Measurements from ENCODE around the gene TBC1D1. TPM values are rescaled to one million over a fixed set of nuclear protein-coding genes. Genes with fewer than 3 reads are reported as not detected.

The TBC1D1 gene
- total and polyA plus RNA-seq, 3 experiments from 2014 or later: 26.7 to 76.1 (median 73.1) TPM

DNA sequence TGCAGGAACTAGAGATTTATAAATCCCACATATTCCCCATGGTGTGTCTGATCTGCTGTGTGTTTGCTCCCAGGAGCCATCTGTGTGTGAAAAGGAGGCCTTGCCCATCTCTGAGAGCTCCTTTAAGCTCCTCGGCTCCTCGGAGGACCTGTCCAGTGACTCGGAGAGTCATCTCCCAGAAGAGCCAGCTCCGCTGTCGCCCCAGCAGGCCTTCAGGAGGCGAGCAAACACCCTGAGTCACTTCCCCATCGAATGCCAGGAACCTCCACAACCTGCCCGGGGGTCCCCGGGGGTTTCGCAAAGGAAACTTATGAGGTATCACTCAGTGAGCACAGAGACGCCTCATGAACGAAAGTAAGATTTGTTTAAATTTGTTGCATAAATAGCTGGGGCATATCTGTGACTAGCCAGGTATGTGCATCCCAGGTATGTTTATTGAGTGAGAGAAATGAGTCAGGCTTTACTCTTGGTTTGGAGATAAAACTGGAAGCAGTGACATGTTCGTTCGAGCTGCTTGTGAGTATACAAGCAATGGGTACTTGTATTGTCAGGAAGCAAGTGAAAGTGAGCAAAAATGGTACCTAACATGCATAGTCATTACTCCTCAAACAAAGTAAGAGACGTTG is 158.8 kb downstream of the TBC1D1 start:
- CTCF ChIA-PET: no interaction called here
- DNase-seq: no peak
- H3K27me3 ChIP-seq (ENCODE audit: insufficient read depth, low read length, poor library complexity, severe bottlenecking): no peaks in the 10 kb centered on the region
- H3K27ac ChIP-seq (ENCODE audit: low read depth, low read length): no peak overlapping the region
- H3K4me1 ChIP-seq (ENCODE audit: insufficient read depth, low read length): no peaks in the 10 kb centered on the region
- POLR2A ChIA-PET: no interaction called here
- H3K9me3 Mint-ChIP-seq: no peaks in the 10 kb centered on the region
- H3K27ac Mint-ChIP-seq: peak overlapping the region in 1 of 8 donors; percentile 84
- peaks cover under 1% of the 10 kb centered on the region for H3K36me3 ChIP-seq (ENCODE audit: insufficient read depth, low read length)
- no peaks in the 10 kb centered on the region for H3K27me3 Mint-ChIP-seq
- no peak overlapping the region for H3K4me3 Mint-ChIP-seq
- no peaks in the 10 kb centered on the region for H3K9me3 ChIP-seq (ENCODE audit: low read length)
- no peak overlapping the region for H3K4me3 ChIP-seq (ENCODE audit: low read length)
- H3K36me3 Mint-ChIP-seq: peaks cover under 1 to 81% (median 29%) of the 10 kb centered on the region in 3 donors
- H3K4me1 Mint-ChIP-seq: no peaks in the 10 kb centered on the region

DNA sequence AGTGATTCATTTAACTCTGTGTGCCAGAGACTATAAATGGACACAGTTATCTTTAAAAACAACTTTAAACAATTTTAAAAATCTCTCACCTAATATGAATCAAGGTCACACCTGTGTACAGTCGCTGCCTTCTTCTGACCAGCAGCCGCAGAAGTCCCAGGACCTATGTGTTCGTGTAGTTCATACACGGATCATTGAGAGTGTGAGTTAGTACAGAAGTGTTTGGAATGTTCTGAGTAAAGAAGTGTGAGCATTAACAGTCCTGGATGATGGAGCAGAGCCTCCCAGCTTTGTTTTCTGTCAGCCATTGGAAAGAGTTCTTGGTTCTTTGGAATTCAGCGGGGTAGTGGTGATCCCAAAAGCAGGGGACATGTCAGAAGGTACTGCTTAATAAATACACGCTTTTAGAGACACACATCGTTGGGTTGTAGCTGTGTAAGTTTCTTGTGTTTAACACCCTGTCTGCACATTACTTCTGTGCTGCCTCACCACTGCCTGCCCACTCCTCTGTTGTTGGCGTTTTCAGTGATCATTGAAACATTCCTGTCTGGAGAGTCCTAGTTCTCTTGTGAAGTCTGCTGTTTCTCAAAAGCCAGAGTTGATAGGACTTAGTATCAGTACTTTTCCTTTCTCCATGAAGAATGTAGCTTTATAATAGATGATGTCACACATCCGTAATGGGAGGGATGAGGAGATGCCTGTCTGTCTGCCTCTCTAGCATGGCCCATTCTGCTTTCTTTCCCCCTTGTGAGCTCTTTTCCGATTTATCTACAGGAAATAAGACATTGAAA is 159.9 kb downstream of the TBC1D1 start:
- no peaks in the 10 kb centered on the region for H3K27me3 ChIP-seq (ENCODE audit: insufficient read depth, low read length, poor library complexity, severe bottlenecking)
- Mint-ChIP-seq H3K4me3 (no peak overlapping the region), H3K4me1 (no peaks in the 10 kb centered on the region), H3K9me3 (no peaks in the 10 kb centered on the region), H3K27me3 (no peaks in the 10 kb centered on the region), H3K27ac (peak overlapping the region in 1 of 8 donors; percentile 8), H3K36me3 (peaks cover 0 to 83% (median 31%) of the 10 kb centered on the region in 3 donors)
- no peak overlapping the region for H3K27ac ChIP-seq (ENCODE audit: low read depth, low read length)
- POLR2A ChIA-PET: no interaction called here
- no peak overlapping the region for H3K4me3 ChIP-seq (ENCODE audit: low read length)
- CTCF ChIA-PET: no interaction called here
- H3K36me3 ChIP-seq (ENCODE audit: insufficient read depth, low read length): peaks cover 7% of the 10 kb centered on the region
- no peak for DNase-seq
- H3K9me3 ChIP-seq (ENCODE audit: low read length): no peaks in the 10 kb centered on the region
- no peaks in the 10 kb centered on the region for H3K4me1 ChIP-seq (ENCODE audit: insufficient read depth, low read length)

DNA sequence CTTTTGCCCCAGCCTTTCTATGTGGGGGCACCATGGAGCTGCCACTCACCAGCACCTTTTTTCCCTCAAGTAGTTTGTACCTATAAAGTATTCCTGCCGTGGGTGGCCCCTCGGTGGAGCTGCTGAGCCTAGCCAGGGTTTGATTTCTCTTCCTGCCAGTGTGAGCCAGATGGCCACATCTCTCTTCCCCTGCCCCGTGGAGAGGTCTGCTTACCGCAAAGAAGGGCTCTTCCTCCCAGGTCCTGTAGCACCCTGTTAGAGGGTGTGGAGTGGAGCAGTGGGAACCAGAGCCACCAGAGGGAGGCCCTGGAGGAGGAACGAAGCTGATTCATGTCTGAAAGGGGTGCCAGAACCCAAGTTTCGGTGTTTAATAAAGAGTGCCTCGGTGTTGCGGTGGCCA is 164.7 kb downstream of the TBC1D1 start:
- Histone ChIP-seq H3K4me1 (ENCODE audit: insufficient read depth, low read length) (no peaks in the 10 kb centered on the region), H3K27ac (ENCODE audit: low read depth, low read length) (no peak overlapping the region), H3K27me3 (ENCODE audit: insufficient read depth, low read length, poor library complexity, severe bottlenecking) (no peaks in the 10 kb centered on the region), H3K36me3 (ENCODE audit: insufficient read depth, low read length) (peaks cover 7% of the 10 kb centered on the region), H3K9me3 (ENCODE audit: low read length) (no peaks in the 10 kb centered on the region), H3K4me3 (ENCODE audit: low read length) (no peak overlapping the region)
- Mint-ChIP-seq H3K27me3 (no peaks in the 10 kb centered on the region), H3K4me3 (no peak overlapping the region), H3K4me1 (no peaks in the 10 kb centered on the region), H3K27ac (no peak overlapping the region), H3K36me3 (peaks cover 0 to 88% (median 33%) of the 10 kb centered on the region in 3 donors), H3K9me3 (no peaks in the 10 kb centered on the region)
- no peak for DNase-seq
- ChIA-PET POLR2A (no interaction called here), CTCF (no interaction called here)

DNA sequence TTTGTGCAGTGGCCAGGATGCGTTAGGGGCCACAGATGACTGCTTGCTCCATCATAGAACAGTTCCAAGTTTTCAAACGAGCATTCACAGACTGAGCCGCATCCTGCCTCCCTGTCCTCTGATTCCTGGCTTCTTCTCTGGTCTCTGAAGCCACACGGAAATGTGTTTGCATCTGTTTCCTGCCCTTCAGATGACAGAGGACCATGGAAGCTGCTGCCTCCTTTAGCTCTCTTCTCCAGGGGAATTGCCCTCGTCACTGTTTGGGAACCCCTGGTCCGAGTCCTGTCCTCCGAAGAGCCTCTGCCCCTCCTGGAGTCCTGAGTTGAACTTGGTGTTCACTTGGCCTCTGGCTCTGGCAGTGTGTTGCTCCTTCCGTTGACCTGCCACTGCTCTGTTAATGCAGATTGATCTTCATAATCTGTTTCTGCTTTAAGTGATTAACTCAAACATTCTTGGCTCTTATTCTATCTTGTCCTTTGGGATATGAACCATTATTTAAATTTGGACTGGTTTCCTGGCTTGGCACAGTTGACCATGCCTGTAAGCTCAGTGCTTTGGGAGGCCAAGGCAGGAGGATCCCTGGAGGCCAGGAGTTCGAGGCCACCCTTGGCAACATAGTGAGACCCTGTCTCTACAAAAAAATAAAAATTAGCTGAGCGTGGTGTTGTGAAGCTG is 165.3 kb downstream of the TBC1D1 start:
- Histone ChIP-seq H3K9me3 (ENCODE audit: low read length) (no peaks in the 10 kb centered on the region), H3K4me1 (ENCODE audit: insufficient read depth, low read length) (no peaks in the 10 kb centered on the region), H3K4me3 (ENCODE audit: low read length) (no peak overlapping the region), H3K36me3 (ENCODE audit: insufficient read depth, low read length) (peaks cover 7% of the 10 kb centered on the region), H3K27ac (ENCODE audit: low read depth, low read length) (no peak overlapping the region), H3K27me3 (ENCODE audit: insufficient read depth, low read length, poor library complexity, severe bottlenecking) (no peaks in the 10 kb centered on the region)
- no peak for DNase-seq
- Mint-ChIP-seq H3K4me1 (no peaks in the 10 kb centered on the region), H3K4me3 (no peak overlapping the region), H3K27ac (peak overlapping the region in 1 of 8 donors; percentile 68), H3K9me3 (no peaks in the 10 kb centered on the region), H3K36me3 (peaks cover 0 to 88% (median 29%) of the 10 kb centered on the region in 3 donors), H3K27me3 (no peaks in the 10 kb centered on the region)
- CTCF ChIA-PET: interaction anchor here (1.3 kb wide), 1 partner anchor 123 kb away, joined by 3 read pairs; no protein-coding TSS in a partner anchor
- POLR2A ChIA-PET: no interaction called here

DNA sequence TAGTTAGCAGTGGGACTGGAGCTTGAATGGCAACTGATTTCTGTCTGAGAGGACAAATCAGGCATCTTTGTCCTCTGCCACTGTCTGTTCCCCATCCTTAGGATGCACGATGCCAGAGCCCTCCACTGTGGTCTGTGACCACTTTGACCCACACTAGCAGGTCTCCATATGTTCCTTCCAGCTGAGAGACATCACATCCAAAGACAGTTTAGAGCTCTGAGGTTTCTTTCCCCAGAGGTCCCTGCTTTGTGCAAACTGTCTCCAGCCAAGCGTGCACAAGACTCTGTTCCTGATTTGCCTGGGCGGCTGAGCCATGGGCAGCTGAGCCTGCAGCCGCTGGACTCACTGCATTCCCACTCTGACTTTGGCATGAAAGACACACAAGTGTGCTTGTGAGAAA is 167.3 kb downstream of the TBC1D1 start:
- Histone ChIP-seq H3K4me1 (ENCODE audit: insufficient read depth, low read length) (no peaks in the 10 kb centered on the region), H3K27me3 (ENCODE audit: insufficient read depth, low read length, poor library complexity, severe bottlenecking) (no peaks in the 10 kb centered on the region), H3K27ac (ENCODE audit: low read depth, low read length) (no peak overlapping the region), H3K9me3 (ENCODE audit: low read length) (no peaks in the 10 kb centered on the region), H3K36me3 (ENCODE audit: insufficient read depth, low read length) (peaks cover 7% of the 10 kb centered on the region), H3K4me3 (ENCODE audit: low read length) (no peak overlapping the region)
- no peak overlapping the region for H3K4me3 Mint-ChIP-seq
- ChIA-PET CTCF (interaction anchor here (1.2 kb wide), 1 partner anchor 122 kb away, joined by 4 read pairs; no protein-coding TSS in a partner anchor), POLR2A (no interaction called here)
- peaks cover 8 to 15% (median 14%) of the 10 kb centered on the region in 3 donors for H3K4me1 Mint-ChIP-seq
- peak overlapping the region in 3 of 8 donors; percentile 51 to 66 (median 52) for H3K27ac Mint-ChIP-seq
- no peak for DNase-seq
- H3K9me3 Mint-ChIP-seq: no peaks in the 10 kb centered on the region
- H3K27me3 Mint-ChIP-seq: peaks cover 0 to 2% of the 10 kb centered on the region in 2 donors
- peaks cover 0 to 79% (median 23%) of the 10 kb centered on the region in 3 donors for H3K36me3 Mint-ChIP-seq

DNA sequence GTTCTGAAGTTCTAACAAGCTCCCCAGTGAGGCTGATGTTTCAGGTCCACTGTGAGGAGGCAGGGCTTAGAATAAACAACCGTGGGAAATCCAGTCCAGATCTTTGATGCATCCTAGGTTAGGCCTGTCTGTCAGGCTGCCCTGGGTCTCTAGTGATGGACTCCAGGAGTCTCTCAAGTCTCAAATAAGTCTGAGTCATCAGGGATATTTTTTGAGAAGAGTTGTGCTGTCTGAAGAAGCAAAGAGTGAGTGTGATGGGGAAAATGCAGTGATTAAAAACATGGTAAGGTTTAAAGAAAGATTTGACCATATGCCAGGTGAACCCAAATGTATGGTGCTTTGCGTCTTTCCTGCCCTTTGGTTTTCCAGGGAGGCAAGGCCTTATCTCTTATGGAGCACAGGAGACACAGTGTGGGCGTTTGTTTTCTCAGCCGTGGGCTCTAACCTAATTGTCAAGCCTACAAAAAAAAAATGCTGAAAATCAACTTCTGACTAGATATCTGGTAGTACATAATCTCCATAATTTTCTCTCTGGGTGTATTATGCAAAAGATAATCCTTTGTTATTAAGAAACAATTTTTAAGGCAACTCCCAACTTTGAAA is 170.0 kb downstream of the TBC1D1 start:
- Histone ChIP-seq H3K27me3 (ENCODE audit: insufficient read depth, low read length, poor library complexity, severe bottlenecking) (no peaks in the 10 kb centered on the region), H3K27ac (ENCODE audit: low read depth, low read length) (no peak overlapping the region), H3K4me1 (ENCODE audit: insufficient read depth, low read length) (no peaks in the 10 kb centered on the region), H3K4me3 (ENCODE audit: low read length) (no peak overlapping the region), H3K36me3 (ENCODE audit: insufficient read depth, low read length) (no peaks in the 10 kb centered on the region), H3K9me3 (ENCODE audit: low read length) (no peaks in the 10 kb centered on the region)
- peaks cover 0 to 66% (median 15%) of the 10 kb centered on the region in 3 donors for H3K36me3 Mint-ChIP-seq
- no peak for DNase-seq
- ChIA-PET POLR2A (no interaction called here), CTCF (interaction anchor here (0.9 to 2.8 kb wide), 4 partner anchors 115 to 721 kb away, joined by 3 to 14 read pairs (median 4); partner anchors contain the start of gene TLR10)
- peak overlapping the region in 3 of 8 donors; percentile 23 to 55 (median 52) for H3K27ac Mint-ChIP-seq
- peaks cover 8 to 15% (median 14%) of the 10 kb centered on the region in 3 donors for H3K4me1 Mint-ChIP-seq
- peaks cover 0 to 2% of the 10 kb centered on the region in 2 donors for H3K27me3 Mint-ChIP-seq
- no peaks in the 10 kb centered on the region for H3K9me3 Mint-ChIP-seq
- H3K4me3 Mint-ChIP-seq: peak overlapping the region in 1 of 7 donors; percentile 9

DNA sequence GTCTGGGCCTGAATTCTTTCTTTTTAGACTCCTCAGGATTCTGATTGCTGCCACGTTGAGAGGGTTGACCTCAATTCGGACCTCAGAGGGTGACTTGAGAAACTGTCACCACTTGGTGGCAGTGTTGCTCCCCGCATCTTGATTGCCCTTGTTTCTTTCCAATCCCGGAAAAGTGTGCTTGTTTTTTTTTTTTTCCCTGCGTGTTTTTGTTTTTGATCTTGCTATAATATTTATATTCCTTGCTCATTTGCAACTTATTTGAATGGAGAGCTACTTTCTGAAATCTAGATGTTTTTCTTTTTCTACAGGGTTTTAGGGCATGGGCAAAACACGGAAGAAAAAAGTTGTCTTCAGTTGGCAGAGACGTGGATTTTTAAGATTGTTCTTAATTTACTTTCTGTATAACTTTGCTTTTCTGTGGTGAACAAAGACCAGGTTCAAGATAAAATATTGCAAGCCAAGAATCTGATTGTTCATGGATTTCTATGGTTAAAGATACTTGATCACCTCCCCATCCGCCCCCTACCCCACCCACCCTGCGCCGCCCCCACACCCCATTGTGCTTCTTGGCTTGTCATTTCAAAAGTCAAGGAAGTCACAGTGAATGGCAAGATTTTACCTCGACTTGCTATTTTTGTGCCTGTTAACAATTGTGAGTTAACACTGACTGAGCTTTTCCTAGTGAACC is 171.3 kb downstream of the TBC1D1 start:
- peak overlapping the region; percentile 18 to 84 (median 78) for H3K4me3 Mint-ChIP-seq
- H3K9me3 Mint-ChIP-seq: no peaks in the 10 kb centered on the region
- H3K9me3 ChIP-seq (ENCODE audit: low read length): no peaks in the 10 kb centered on the region
- no peak overlapping the region for H3K4me3 ChIP-seq (ENCODE audit: low read length)
- no peaks in the 10 kb centered on the region for H3K27me3 ChIP-seq (ENCODE audit: insufficient read depth, low read length, poor library complexity, severe bottlenecking)
- peaks cover 8 to 15% (median 14%) of the 10 kb centered on the region in 3 donors for H3K4me1 Mint-ChIP-seq
- peak overlapping the region in 6 of 8 donors; percentile 1 to 78 (median 40) for H3K27ac Mint-ChIP-seq
- H3K36me3 Mint-ChIP-seq: peaks cover 0 to 56% (median 13%) of the 10 kb centered on the region in 3 donors
- ChIA-PET CTCF (interaction anchor here (0.8 to 2.8 kb wide), 8 partner anchors 25 to 721 kb away, joined by 3 to 14 read pairs (median 4); partner anchors contain the start of gene TLR10), POLR2A (interaction anchor here (0.6 to 0.7 kb wide), 2 partner anchors 70 to 114 kb away, joined by 3 read pairs; no protein-coding TSS in a partner anchor)
- DNase-seq: peak; percentile 33 to 70 (median 44)
- no peaks in the 10 kb centered on the region for H3K36me3 ChIP-seq (ENCODE audit: insufficient read depth, low read length)
- no peak overlapping the region for H3K27ac ChIP-seq (ENCODE audit: low read depth, low read length)
- peaks cover 0 to 2% of the 10 kb centered on the region in 2 donors for H3K27me3 Mint-ChIP-seq
- no peaks in the 10 kb centered on the region for H3K4me1 ChIP-seq (ENCODE audit: insufficient read depth, low read length)

Measured in CD8-positive, alpha-beta memory T cell (primary cell).